DOHH2 (cell line): ENCODE data around the gene PRR15.

Experiments
- H3F3A ChIP-seq: fragments of 200-600 bp; sonication (generic), shearing (Covaris generic); 2 replicates; pipeline ENCODE4 v1.6.0; 2016; ENCODE audit warnings: antibody characterized with exemption, mild to moderate bottlenecking; ENCODE audit not compliant: control insufficient read depth, insufficient read depth
- H3K27ac ChIP-seq: fragments of 200-600 bp; sonication (generic); 2 replicates; pipeline ENCODE4 v1.5.1; 2014; ENCODE audit warnings: low read depth, mild to moderate bottlenecking, low read length, moderate library complexity
- H3K27me3 ChIP-seq: fragments of 200-600 bp; sonication (generic); 2 replicates; pipeline ENCODE4 v1.6.1; 2014; ENCODE audit warnings: mild to moderate bottlenecking, low read length, mixed read lengths; ENCODE audit not compliant: control insufficient read depth
- H3K36me3 ChIP-seq: fragments of 200-600 bp; sonication (generic); 2 replicates; pipeline ENCODE4 v1.6.1; 2014; ENCODE audit warnings: mild to moderate bottlenecking, low read length, moderate library complexity, mixed read lengths; ENCODE audit not compliant: control insufficient read depth
- H3K4me1 ChIP-seq: fragments of 200-600 bp; sonication (generic); 2 replicates; pipeline ENCODE4 v1.6.1; 2014; ENCODE audit warnings: mild to moderate bottlenecking, low read length, mixed read lengths; ENCODE audit not compliant: control insufficient read depth
- H3K4me2 ChIP-seq: fragments of 200-600 bp; sonication (generic); 2 replicates; pipeline ENCODE4 v1.6.0; 2014; ENCODE audit warnings: mild to moderate bottlenecking, low read length, moderate library complexity
- H3K4me3 ChIP-seq: fragments of 200-600 bp; sonication (generic); 2 replicates; pipeline ENCODE4 v1.5.1; 2014; ENCODE audit warnings: mild to moderate bottlenecking, low read length, mixed read lengths
- H3K79me2 ChIP-seq: fragments of 200-600 bp; sonication (generic); 2 replicates; pipeline ENCODE4 v1.6.1; 2014; ENCODE audit warnings: mild to moderate bottlenecking, low read length, mixed read lengths; ENCODE audit not compliant: control insufficient read depth
- H3K9me2 ChIP-seq: fragments of 200-600 bp; sonication (generic); replicated peaks from 2 replicates; pipeline ENCODE4 v1.6.1; 2014; ENCODE audit warnings: mild to moderate bottlenecking, low read length, mixed read lengths; ENCODE audit not compliant: control insufficient read depth
- H3K9me3 ChIP-seq: fragments of 200-600 bp; sonication (generic); 2 replicates; pipeline ENCODE4 v1.6.1; 2014; ENCODE audit warnings: antibody characterized with exemption, low read length, mixed read lengths; ENCODE audit not compliant: control insufficient read depth, insufficient read depth
- H4K20me1 ChIP-seq: fragments of 200-600 bp; sonication (generic); 2 replicates; pipeline ENCODE4 v1.6.0; 2014; ENCODE audit warnings: low read depth, mild to moderate bottlenecking, antibody characterized with exemption, low read length, moderate library complexity; ENCODE audit not compliant: control insufficient read depth, insufficient read depth
- CTCF ChIP-seq: fragments of 200-600 bp; sonication (generic); IDR thresholded peaks from one replicate; pipeline ENCODE4 v1.5.1; 2014; ENCODE audit warnings: antibody characterized with exemption, mild to moderate bottlenecking, low read depth, low read length; ENCODE audit not compliant: poor library complexity, severe bottlenecking
- EZH2phosphoT487 ChIP-seq: fragments of 200-600 bp; sonication (generic); IDR thresholded peaks from 2 replicates; pipeline ENCODE4 v1.6.1; 2017; ENCODE audit warnings: borderline replicate concordance, mild to moderate bottlenecking, antibody characterized with exemption, low read length, moderate library complexity, mixed read lengths

Gene PRR15

GRCh38 chr7:29600661-29601060 lies 37.0 kb downstream of the PRR15 start:
- Histone ChIP-seq H3K9me2 (no peaks in the 10 kb centered on the region), H3F3A (no peaks in the 10 kb centered on the region), H3K79me2 (no peaks in the 10 kb centered on the region), H3K27ac (no peak overlapping the region), H3K27me3 (no peaks in the 10 kb centered on the region), H3K4me3 (no peak overlapping the region), H4K20me1 (no peaks in the 10 kb centered on the region), H3K36me3 (no peaks in the 10 kb centered on the region), H3K4me2 (no peak overlapping the region), H3K9me3 (0 out of 2 replicates have a peak, but pooled peaks cover 6% of the 10 kb centered on the region), H3K4me1 (no peaks in the 10 kb centered on the region)
- no peak for TF ChIP-seq EZH2phosphoT487
- no peak for TF ChIP-seq CTCF

- no peaks in the 10 kb centered on the region for H3K9me2 ChIP-seq
- no peak overlapping the region for H3K4me3 ChIP-seq
- TF ChIP-seq EZH2phosphoT487 (no peak), CTCF (no peak)
- H3K36me3 ChIP-seq, result no peaks in the 10 kb centered on the region
- H3F3A ChIP-seq, result no peaks in the 10 kb centered on the region
- no peak overlapping the region for H3K4me2 ChIP-seq
- H3K27ac ChIP-seq, result no peak overlapping the region
- H3K27me3 ChIP-seq, result no peaks in the 10 kb centered on the region
- H4K20me1 ChIP-seq, result no peaks in the 10 kb centered on the region
- H3K4me1 ChIP-seq, result no peaks in the 10 kb centered on the region
- no peaks in the 10 kb centered on the region for H3K79me2 ChIP-seq
- H3K9me3 ChIP-seq, result 0 out of 2 replicates have a peak, but pooled peaks cover 7% of the 10 kb centered on the region
These were observed 40.4 kb downstream of the PRR15 start for GRCh38 chr7:29604052-29604451.

GRCh38 chr7:29604702-29605101 lies 41.1 kb downstream of the PRR15 start:
- H3F3A ChIP-seq, result no peaks in the 10 kb centered on the region
- H3K9me2 ChIP-seq, result no peaks in the 10 kb centered on the region
- no peaks in the 10 kb centered on the region for H3K79me2 ChIP-seq
- H3K4me1 ChIP-seq, result no peaks in the 10 kb centered on the region
- H3K27me3 ChIP-seq, result no peaks in the 10 kb centered on the region
- no peaks in the 10 kb centered on the region for H4K20me1 ChIP-seq
- no peaks in the 10 kb centered on the region for H3K36me3 ChIP-seq
- H3K27ac ChIP-seq, result no peak overlapping the region
- no peak overlapping the region for H3K4me3 ChIP-seq
- TF ChIP-seq CTCF (no peak), EZH2phosphoT487 (no peak)
- 0 out of 2 replicates have a peak, but pooled peaks cover 7% of the 10 kb centered on the region for H3K9me3 ChIP-seq
- H3K4me2 ChIP-seq, result no peak overlapping the region

GRCh38 chr7:29605671-29606070 lies 42.0 kb downstream of the PRR15 start:
- Histone ChIP-seq H3K4me3 (no peak overlapping the region), H3K4me2 (no peak overlapping the region), H3K79me2 (no peaks in the 10 kb centered on the region), H3F3A (no peaks in the 10 kb centered on the region), H3K9me3 (0 out of 2 replicates have a peak, but pooled peaks cover 7% of the 10 kb centered on the region), H3K4me1 (no peaks in the 10 kb centered on the region), H3K27ac (no peak overlapping the region), H3K36me3 (no peaks in the 10 kb centered on the region), H4K20me1 (no peaks in the 10 kb centered on the region), H3K27me3 (no peaks in the 10 kb centered on the region), H3K9me2 (no peaks in the 10 kb centered on the region)
- no peak for TF ChIP-seq CTCF
- no peak for TF ChIP-seq EZH2phosphoT487
